Endodermal cell (in vitro differentiated cells): ENCODE data around the gene AKT1S1. TPM values are rescaled to one million over a fixed set of nuclear protein-coding genes. Genes with fewer than 3 reads are reported as not detected.
A peak's percentile ranks its signal among the peaks of the same experiment; 100 is the strongest.
"Not testable (repeated sequence)": the region's sequence is repeated elsewhere in the genome, so short reads cannot be mapped to it uniquely, and the experiment has no call there.

Experiments used
- DNase-seq: peaks from one replicate; pipeline ENCODE4 v3.0.0-alpha.2; 2017
- H3K27ac ChIP-seq: 2 replicates; pipeline ENCODE4 v1.5.1; 2013; ENCODE audit warnings: mild to moderate bottlenecking, low read depth, low read length, moderate library complexity
- H3K27me3 ChIP-seq: 2 replicates; pipeline ENCODE4 v1.6.1; 2013; ENCODE audit warnings: mild to moderate bottlenecking, low read length, moderate library complexity; ENCODE audit not compliant: insufficient read depth, control insufficient read depth, poor library complexity, severe bottlenecking
- H3K36me3 ChIP-seq: 2 replicates; pipeline ENCODE4 v1.7.0; 2013; ENCODE audit warnings: mild to moderate bottlenecking, low read length, moderate library complexity; ENCODE audit not compliant: control insufficient read depth, insufficient read depth
- H3K4me1 ChIP-seq: one replicate; pipeline ENCODE4 v1.7.0; 2013; ENCODE audit warnings: low read length; ENCODE audit not compliant: control insufficient read depth, insufficient read depth
- H3K4me3 ChIP-seq: 2 replicates; pipeline ENCODE4 v1.5.1; 2013; ENCODE audit warnings: mild to moderate bottlenecking, low read length, moderate library complexity
- H3K9ac ChIP-seq: 2 replicates; pipeline ENCODE4 v1.6.1; 2013; ENCODE audit warnings: mild to moderate bottlenecking, low read length, moderate library complexity; ENCODE audit not compliant: poor library complexity, severe bottlenecking; ENCODE audit errors: extremely low read depth
- H3K9me3 ChIP-seq: 2 replicates; pipeline ENCODE4 v1.6.1; 2013; ENCODE audit warnings: mild to moderate bottlenecking, low read length, moderate library complexity; ENCODE audit not compliant: control insufficient read depth
- H3K27ac Mint-ChIP-seq: 2 replicates; pipeline ENCODE4 v1.8.0; 2020; ENCODE audit warnings: mixed read lengths
- H3K27me3 Mint-ChIP-seq: 2 replicates; pipeline ENCODE4 v1.8.0; 2021; ENCODE audit warnings: mild to moderate bottlenecking, mixed read lengths; ENCODE audit not compliant: insufficient read depth
- H3K36me3 Mint-ChIP-seq: 2 replicates; pipeline ENCODE4 v1.8.0; 2020; ENCODE audit warnings: low read depth, mixed read lengths
- H3K4me1 Mint-ChIP-seq: 2 replicates; pipeline ENCODE4 v1.8.0; 2020; ENCODE audit warnings: mixed read lengths
- H3K4me3 Mint-ChIP-seq: 2 replicates; pipeline ENCODE4 v1.8.0; 2020; ENCODE audit warnings: mild to moderate bottlenecking, moderate library complexity, mixed read lengths
- H3K9me3 Mint-ChIP-seq: 2 replicates; pipeline ENCODE4 v1.8.0; 2020; ENCODE audit warnings: mild to moderate bottlenecking, mixed read lengths
- CTCF ChIP-seq: fragments of 200-600 bp; sonication (generic); conservative IDR thresholded peaks from 2 replicates; pipeline ENCODE4 v1.5.0; 2021; ENCODE audit warnings: antibody characterized with exemption, mild to moderate bottlenecking
- WGBS, 2 experiments: methylation state at CpG; one replicate each; pipeline versions ENCODE4 v1.1.5 to v1.1.7; 2013; ENCODE audit warnings: missing lambda C conversion rate in 2 of 2, mixed read lengths in 1 of 2; ENCODE audit not compliant: insufficient coverage in 1 of 2, insufficient read length in 1 of 2; 5-methylcytosine and 5-hydroxymethylcytosine counted together
- long read RNA-seq, 4 experiments: library from polyadenylated mRNA in 2 of 4; library from RNA in 1 of 4; library from capped mRNA in 1 of 4; stranded (forward) in 3 of 4; unstranded in 1 of 4; transcript quantifications; one replicate each; pipeline ENCODE4 v2.0.0, GENCODE V29; 2020 to 2021; ENCODE audit warnings: inconsistent platforms in 1 of 4
- polyA plus RNA-seq, 2 experiments: library from polyadenylated mRNA; stranded (reverse); fragments of 50-300 nt; gene quantifications; one replicate each; pipeline ENCODE4 v1.2.3, GENCODE V29; 2013
- total RNA-seq, 2 donors: library from RNA; stranded (reverse); fragmentation: NEBNext Ultra II Directional in 1 of 2; extraction: Animal tissue kit (Norgen Biotek cat#: 25700) in 1 of 2; gene quantifications; 2 replicates in 1 of 2; 3 replicates in 1 of 2; pipeline ENCODE4 v1.2.1, GENCODE V29; 2021

AKT1S1 gene
- total RNA-seq, result 10 to 100 TPM; 41.3 to 47.0 TPM
- 29.0 TPM for polyA plus RNA-seq (2013, experiment 1 of 2)
- polyA plus RNA-seq (2013, experiment 2 of 2), result 26.6 TPM
- long read RNA-seq, experiment 1, transcript AKT1S1-205 (4 exons, 3,640 nt), result major isoform, 7 of 23 reads
- long read RNA-seq, experiment 1, partial matches to known transcripts, result 4 of 23 reads
- long read RNA-seq, experiment 1, other reads (novel, unspliced or antisense), result 10 of 23 reads
- long read RNA-seq, experiment 2, transcript AKT1S1-207 (5 exons, 3,075 nt), result major isoform, 40 of 58 reads
- long read RNA-seq, experiment 2, transcript AKT1S1-205 (4 exons, 3,640 nt), result minor isoform, 5 of 58 reads
- long read RNA-seq, experiment 2, transcript AKT1S1-204 (5 exons, 1,911 nt), result minor isoform, 7 of 58 reads
- long read RNA-seq, experiment 2, partial matches to known transcripts, result 2 of 58 reads
- long read RNA-seq, experiment 2, other reads (novel, unspliced or antisense), result 1 of 58 reads
- long read RNA-seq, experiment 3, transcript AKT1S1-207 (5 exons, 3,075 nt), result major isoform, 6 of 10 reads
- long read RNA-seq, experiment 3, partial matches to known transcripts, result 1 of 10 reads
- long read RNA-seq, experiment 3, other reads (novel, unspliced or antisense), result 1 of 10 reads
- long read RNA-seq, experiment 4, partial matches to known transcripts, result 2 of 3 reads
- long read RNA-seq, experiment 4, other reads (novel, unspliced or antisense), result 0 of 3 reads

- Mint-ChIP-seq H3K4me3 (no peak within 1 kb of the TSS), H3K27me3 (no peaks in the 10 kb centered on the region), H3K9me3 (no peaks in the 10 kb centered on the region), H3K4me1 (peaks cover 5% of the 10 kb centered on the region), H3K27ac (no peak within 1 kb of the TSS), H3K36me3 (peaks cover 37% of the 10 kb centered on the region)
- peak; percentile 99 for DNase-seq
- WGBS, 2 experiments, result 0% methylated on average over 40 to 61 of the region's 61 CpGs
- Histone ChIP-seq H3K36me3 (peaks cover 31% of the 10 kb centered on the region), H3K27me3 (no peaks in the 10 kb centered on the region), H3K4me1 (no peaks in the 10 kb centered on the region), H3K4me3 (peak within 1 kb of the TSS; percentile 96), H3K27ac (peak within 1 kb of the TSS; percentile 96), H3K9me3 (no peaks in the 10 kb centered on the region), H3K9ac (peak within 1 kb of the TSS; percentile 93)
- TF ChIP-seq CTCF, result no peak
Measured at GRCh38 chr19:49877020-49877878, at the start of gene AKT1S1, which contains the start of gene TBC1D17. AKT1S1 (minus strand) TSS chr19:49877355; CDS start chr19:49873295, 4,060 bp downstream. TBC1D17 (plus strand) TSS chr19:49877702; CDS start chr19:49877724, 22 bp downstream.

GRCh38 chr19:49926515-49926914, 49.4 kb upstream of the AKT1S1 start:
- H3K4me1 Mint-ChIP-seq, result peaks cover 16% of the 10 kb centered on the region
- Histone ChIP-seq H3K9me3 (no peaks in the 10 kb centered on the region), H3K4me1 (peaks cover 7% of the 10 kb centered on the region), H3K4me3 (no peak overlapping the region), H3K27me3 (no peaks in the 10 kb centered on the region), H3K9ac (no peak overlapping the region), H3K36me3 (peaks cover 69% of the 10 kb centered on the region), H3K27ac (no peak overlapping the region)
- H3K27ac Mint-ChIP-seq, result no peak overlapping the region
- peaks cover 62% of the 10 kb centered on the region for H3K36me3 Mint-ChIP-seq
- H3K4me3 Mint-ChIP-seq, result no peak overlapping the region
- H3K9me3 Mint-ChIP-seq, result no peaks in the 10 kb centered on the region
- TF ChIP-seq CTCF, result no peak
- 96 to 100% methylated on average over 1 to 10 of the region's 10 CpGs for WGBS, 2 experiments
- DNase-seq, result peak; percentile 28
- H3K27me3 Mint-ChIP-seq, result no peaks in the 10 kb centered on the region

- Mint-ChIP-seq H3K36me3 (peaks cover 67% of the 10 kb centered on the region), H3K27ac (no peak overlapping the region), H3K4me3 (no peak overlapping the region), H3K4me1 (peaks cover 20% of the 10 kb centered on the region), H3K27me3 (no peaks in the 10 kb centered on the region), H3K9me3 (no peaks in the 10 kb centered on the region)
- H3K36me3 ChIP-seq, result peaks cover 62% of the 10 kb centered on the region
- TF ChIP-seq CTCF, result no peak
- peaks cover 7% of the 10 kb centered on the region for H3K4me1 ChIP-seq
- DNase-seq, result no peak
- no peak overlapping the region for H3K4me3 ChIP-seq
- H3K27ac ChIP-seq, result no peak overlapping the region
- H3K27me3 ChIP-seq, result no peaks in the 10 kb centered on the region
- WGBS, 2 experiments, result 95 to 100% methylated on average over 2 to 5 of the region's 5 CpGs
- no peaks in the 10 kb centered on the region for H3K9me3 ChIP-seq
- no peak overlapping the region for H3K9ac ChIP-seq
Measured at GRCh38 chr19:49925486-49925885, 48.3 kb upstream of the AKT1S1 start.

GRCh38 chr19:49924881-49925210, 47.7 kb upstream of the AKT1S1 start:
- not testable (repeated sequence) for H3K9ac ChIP-seq, H3K27me3 Mint-ChIP-seq, H3K4me3 ChIP-seq, H3K4me1 ChIP-seq, DNase-seq, H3K9me3 ChIP-seq, H3K27me3 ChIP-seq, H3K27ac Mint-ChIP-seq, H3K9me3 Mint-ChIP-seq, H3K4me3 Mint-ChIP-seq, H3K27ac ChIP-seq
- 93 to 97% methylated on average over 3 to 13 of the region's 13 CpGs for WGBS, 2 experiments
- H3K36me3 Mint-ChIP-seq, result peaks cover 62% of the 10 kb centered on the region
- H3K4me1 Mint-ChIP-seq, result peaks cover 20% of the 10 kb centered on the region
- H3K36me3 ChIP-seq, result peaks cover 63% of the 10 kb centered on the region
